ENCODE results near the gene DEDD. TPM values are rescaled to one million over a fixed set of nuclear protein-coding genes. Genes with fewer than 3 reads are reported as not detected.
A peak's percentile ranks its signal among the peaks of the same experiment; 100 is the strongest.
"Not testable (repeated sequence)": the region's sequence is repeated elsewhere in the genome, so short reads cannot be mapped to it uniquely, and the experiment has no call there.

The DEDD gene
- total and polyA plus RNA-seq, 5 donors from 2014 or later, result 39.5 to 46.4 (median 41.5) TPM

DNA sequence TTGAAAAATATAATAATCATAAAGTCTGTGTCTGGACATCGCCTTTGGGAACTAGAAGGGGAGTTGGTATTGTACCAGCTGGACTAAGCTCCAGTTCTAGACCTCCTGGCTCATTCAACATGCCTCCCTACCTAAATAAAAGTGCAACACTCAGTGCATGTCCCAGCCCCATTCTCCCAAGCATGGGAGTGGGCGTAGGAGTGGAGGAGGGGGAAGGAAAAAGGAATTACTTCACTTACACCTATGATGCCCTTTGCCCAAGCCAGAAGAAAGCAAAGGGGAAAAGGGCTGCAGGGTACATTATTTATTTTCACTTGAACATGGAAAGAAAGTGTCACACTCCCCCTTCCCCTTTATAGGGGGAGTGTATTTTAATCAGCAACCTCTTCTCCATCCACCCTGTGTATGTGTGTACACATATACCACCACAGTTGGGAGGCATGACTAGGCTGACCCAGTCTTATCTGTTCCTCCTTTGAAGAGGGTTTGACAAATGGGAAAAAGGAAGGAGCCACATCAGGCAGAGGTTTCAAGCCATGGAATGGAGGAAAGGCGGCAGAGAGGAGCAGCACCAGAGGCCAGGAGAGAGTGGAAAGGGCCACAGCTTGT, 11.3 kb downstream of the DEDD start:
- H3K4me1 ChIP-seq (ENCODE audit: control insufficient read depth, insufficient read depth, low read length, poor library complexity, severe bottlenecking), result peaks cover 36% of the 10 kb centered on the region
- Mint-ChIP-seq H3K27me3 (peaks cover 8% of the 10 kb centered on the region), H3K4me1 (peaks cover 14 to 54% (median 27%) of the 10 kb centered on the region in 4 donors), H3K4me3 (peak overlapping the region in 2 of 4 donors; percentile 45 to 75), H3K27ac (peak overlapping the region in 1 of 3 donors; percentile 62), H3K36me3 (peaks cover 26% of the 10 kb centered on the region), H3K9me3 (no peaks in the 10 kb centered on the region)
- H3K27ac ChIP-seq (ENCODE audit: insufficient read depth, low read length, poor library complexity, severe bottlenecking), result no peak overlapping the region
- no peaks in the 10 kb centered on the region for H3K27me3 ChIP-seq (ENCODE audit: control insufficient read depth, insufficient read depth, low read length)
- H3K9me3 ChIP-seq (ENCODE audit: control insufficient read depth in 2 of 2, low read length in 2 of 2), result no peaks in the 10 kb centered on the region
- ATAC-seq (ENCODE audit: low read depth in 2 of 2) (no peak), DNase-seq (no peak)
- peaks cover 54% of the 10 kb centered on the region for H3K36me3 ChIP-seq (ENCODE audit: control insufficient read depth, insufficient read depth, low read length)
- H3K4me3 ChIP-seq (ENCODE audit: low read depth, low read length), result no peak overlapping the region

DNA sequence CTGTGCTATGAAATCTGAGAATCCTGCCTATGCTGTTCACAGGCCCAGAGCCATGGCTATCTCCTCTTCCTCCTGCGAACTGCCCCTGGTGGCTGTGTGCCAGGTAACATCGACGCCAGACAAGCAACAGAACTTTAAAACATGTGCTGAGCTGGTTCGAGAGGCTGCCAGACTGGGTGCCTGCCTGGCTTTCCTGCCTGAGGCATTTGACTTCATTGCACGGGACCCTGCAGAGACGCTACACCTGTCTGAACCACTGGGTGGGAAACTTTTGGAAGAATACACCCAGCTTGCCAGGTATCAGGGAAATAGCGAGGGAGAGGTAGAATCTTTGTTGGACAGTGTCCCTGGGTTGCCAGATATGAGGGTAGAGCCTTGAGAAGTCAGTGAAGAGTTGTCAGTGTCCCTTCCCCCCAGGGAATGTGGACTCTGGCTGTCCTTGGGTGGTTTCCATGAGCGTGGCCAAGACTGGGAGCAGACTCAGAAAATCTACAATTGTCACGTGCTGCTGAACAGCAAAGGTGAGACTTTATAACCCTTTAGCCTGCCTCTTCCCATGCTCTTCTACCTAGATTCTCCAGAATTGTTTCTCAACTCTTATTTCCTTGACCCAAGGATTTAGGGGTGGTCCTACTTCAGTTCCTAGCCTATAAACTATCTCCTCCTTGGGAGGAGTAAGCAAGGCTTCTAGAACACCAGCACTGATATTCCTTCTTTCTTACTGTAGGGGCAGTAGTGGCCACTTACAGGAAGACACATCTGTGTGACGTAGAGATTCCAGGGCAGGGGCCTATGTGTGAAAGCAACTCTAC, 13.2 kb downstream of the DEDD start:
- Histone ChIP-seq H3K36me3 (ENCODE audit: control insufficient read depth, insufficient read depth, low read length) (peaks cover 41% of the 10 kb centered on the region), H3K4me1 (ENCODE audit: control insufficient read depth, insufficient read depth, low read length, poor library complexity, severe bottlenecking) (peaks cover 51% of the 10 kb centered on the region), H3K27ac (ENCODE audit: insufficient read depth, low read length, poor library complexity, severe bottlenecking) (peak overlapping the region; percentile 91), H3K9me3 (ENCODE audit: control insufficient read depth in 2 of 2, low read length in 2 of 2) (no peaks in the 10 kb centered on the region), H3K27me3 (ENCODE audit: control insufficient read depth, insufficient read depth, low read length) (no peaks in the 10 kb centered on the region), H3K4me3 (ENCODE audit: low read depth, low read length) (peak overlapping the region; percentile 93)
- DNase-seq (peak; percentile 45 to 81 (median 72)), ATAC-seq (ENCODE audit: low read depth in 2 of 2) (peak; percentile 67 to 69)
- Mint-ChIP-seq H3K36me3 (peaks cover 22% of the 10 kb centered on the region), H3K9me3 (no peaks in the 10 kb centered on the region), H3K27me3 (peaks cover 8% of the 10 kb centered on the region), H3K4me1 (peaks cover 15 to 65% (median 36%) of the 10 kb centered on the region in 4 donors), H3K4me3 (peak overlapping the region; percentile 85 to 97 (median 96)), H3K27ac (peak overlapping the region; percentile 72 to 95 (median 92))

- peak within 1 kb of the TSS; percentile 85 to 97 (median 96) for H3K4me3 Mint-ChIP-seq
- H3K9me3 Mint-ChIP-seq, result no peaks in the 10 kb centered on the region
- H3K4me1 Mint-ChIP-seq, result peaks cover 22 to 78% (median 47%) of the 10 kb centered on the region in 4 donors
- Histone ChIP-seq H3K4me3 (ENCODE audit: low read depth, low read length) (peak within 1 kb of the TSS; percentile 93), H3K36me3 (ENCODE audit: control insufficient read depth, insufficient read depth, low read length) (peaks cover 30% of the 10 kb centered on the region), H3K9me3 (ENCODE audit: control insufficient read depth in 2 of 2, low read length in 2 of 2) (no peaks in the 10 kb centered on the region), H3K27me3 (ENCODE audit: control insufficient read depth, insufficient read depth, low read length) (no peaks in the 10 kb centered on the region), H3K4me1 (ENCODE audit: control insufficient read depth, insufficient read depth, low read length, poor library complexity, severe bottlenecking) (peaks cover 61% of the 10 kb centered on the region), H3K27ac (ENCODE audit: insufficient read depth, low read length, poor library complexity, severe bottlenecking) (peak within 1 kb of the TSS; percentile 91)
- H3K27ac Mint-ChIP-seq, result peak within 1 kb of the TSS; percentile 92 to 96 (median 95)
- H3K36me3 Mint-ChIP-seq, result peaks cover 15% of the 10 kb centered on the region
- DNase-seq (peak; percentile 82 to 91 (median 87)), ATAC-seq (ENCODE audit: low read depth in 2 of 2) (peak; percentile 77 to 79)
- peaks cover 8% of the 10 kb centered on the region for H3K27me3 Mint-ChIP-seq
Observed at GRCh38 chr1:161117759-161118581, 14.5 kb downstream of the DEDD start, which contains the start of the genes NIT1 and PFDN2. NIT1 (plus strand) TSS chr1:161118105; CDS start chr1:161118177, 72 bp downstream. PFDN2 (minus strand) TSS chr1:161118037; CDS start chr1:161118026, 11 bp downstream.

DNA sequence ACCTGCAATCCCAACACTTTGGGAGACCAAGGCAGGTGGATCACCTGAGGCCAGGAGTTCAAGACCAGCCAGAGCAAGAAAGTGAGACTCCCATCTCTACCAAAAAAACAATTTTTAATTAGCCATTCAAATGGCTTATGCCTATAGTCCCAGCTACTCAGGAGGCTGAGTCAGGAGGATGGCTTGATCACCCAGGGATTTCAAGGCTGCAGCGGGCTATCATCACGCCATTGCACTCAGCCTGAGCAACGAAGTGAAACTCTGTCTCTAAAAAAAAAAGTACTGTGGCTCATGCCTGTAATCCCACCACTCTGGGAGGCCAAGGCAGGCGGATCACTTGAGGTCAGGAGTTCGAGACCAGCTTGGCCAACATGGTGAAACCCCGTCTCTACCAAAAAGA, 16.5 kb downstream of the DEDD start:
- not testable (repeated sequence) for ATAC-seq (ENCODE audit: low read depth in 2 of 2); H3K36me3 Mint-ChIP-seq; H3K27ac ChIP-seq (ENCODE audit: insufficient read depth, low read length, poor library complexity, severe bottlenecking); DNase-seq; H3K9me3 Mint-ChIP-seq; H3K9me3 ChIP-seq (ENCODE audit: control insufficient read depth in 2 of 2, low read length in 2 of 2); H3K27me3 Mint-ChIP-seq; H3K27me3 ChIP-seq (ENCODE audit: control insufficient read depth, insufficient read depth, low read length)
- Histone ChIP-seq H3K36me3 (ENCODE audit: control insufficient read depth, insufficient read depth, low read length) (peaks cover 10% of the 10 kb centered on the region), H3K4me3 (ENCODE audit: low read depth, low read length) (peak overlapping the region; percentile 15), H3K4me1 (ENCODE audit: control insufficient read depth, insufficient read depth, low read length, poor library complexity, severe bottlenecking) (peaks cover 65% of the 10 kb centered on the region)
- Mint-ChIP-seq H3K4me3 (peak overlapping the region; percentile 85 to 97 (median 96)), H3K4me1 (peaks cover 33 to 90% (median 58%) of the 10 kb centered on the region in 4 donors), H3K27ac (peak overlapping the region in 2 of 3 donors; percentile 79 to 81)

DNA sequence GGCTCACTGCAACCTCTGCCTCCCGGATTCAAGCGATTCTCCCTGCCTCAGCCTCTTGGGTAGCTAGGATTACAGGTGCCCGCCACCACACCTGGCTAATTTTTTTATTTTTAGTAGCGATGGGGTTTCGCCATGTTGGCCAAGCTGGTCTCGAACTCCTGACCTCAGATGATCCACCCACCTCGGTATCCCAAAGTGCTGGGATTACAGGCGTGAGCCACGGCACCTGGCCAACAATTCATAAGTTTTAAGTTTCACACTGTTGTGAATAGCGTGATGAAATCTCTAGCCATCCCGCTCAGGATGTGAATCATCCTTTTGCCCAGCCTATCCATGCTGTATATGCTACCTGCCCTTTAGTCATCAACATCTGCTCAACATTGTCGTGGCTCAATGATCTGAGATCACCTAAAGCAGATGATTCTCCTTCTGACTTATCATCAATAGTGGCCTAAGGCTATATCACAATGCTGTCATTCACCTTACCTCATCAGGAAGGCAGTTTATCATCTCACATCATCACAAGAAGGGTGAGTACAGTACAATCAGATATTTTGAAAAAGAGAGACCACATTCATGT, 17.2 kb downstream of the DEDD start:
- no peak overlapping the region for H3K27ac ChIP-seq (ENCODE audit: insufficient read depth, low read length, poor library complexity, severe bottlenecking)
- H3K4me1 Mint-ChIP-seq, result peaks cover 34 to 89% (median 57%) of the 10 kb centered on the region in 4 donors
- H3K9me3 ChIP-seq (ENCODE audit: control insufficient read depth in 2 of 2, low read length in 2 of 2), result no peaks in the 10 kb centered on the region
- no peaks in the 10 kb centered on the region for H3K27me3 ChIP-seq (ENCODE audit: control insufficient read depth, insufficient read depth, low read length)
- peak in 1 of 3 donors; percentile 48 for DNase-seq
- no peaks in the 10 kb centered on the region for H3K9me3 Mint-ChIP-seq
- peaks cover 65% of the 10 kb centered on the region for H3K4me1 ChIP-seq (ENCODE audit: control insufficient read depth, insufficient read depth, low read length, poor library complexity, severe bottlenecking)
- H3K36me3 Mint-ChIP-seq, result peaks cover 4% of the 10 kb centered on the region
- peak; percentile 26 to 28 for ATAC-seq (ENCODE audit: low read depth in 2 of 2)
- H3K4me3 ChIP-seq (ENCODE audit: low read depth, low read length), result no peak overlapping the region
- H3K4me3 Mint-ChIP-seq, result peak overlapping the region; percentile 85 to 97 (median 96)
- H3K27me3 Mint-ChIP-seq, result peaks cover 8% of the 10 kb centered on the region
- peaks cover 7% of the 10 kb centered on the region for H3K36me3 ChIP-seq (ENCODE audit: control insufficient read depth, insufficient read depth, low read length)
- H3K27ac Mint-ChIP-seq, result peak overlapping the region in 2 of 3 donors; percentile 42 to 81

DNA sequence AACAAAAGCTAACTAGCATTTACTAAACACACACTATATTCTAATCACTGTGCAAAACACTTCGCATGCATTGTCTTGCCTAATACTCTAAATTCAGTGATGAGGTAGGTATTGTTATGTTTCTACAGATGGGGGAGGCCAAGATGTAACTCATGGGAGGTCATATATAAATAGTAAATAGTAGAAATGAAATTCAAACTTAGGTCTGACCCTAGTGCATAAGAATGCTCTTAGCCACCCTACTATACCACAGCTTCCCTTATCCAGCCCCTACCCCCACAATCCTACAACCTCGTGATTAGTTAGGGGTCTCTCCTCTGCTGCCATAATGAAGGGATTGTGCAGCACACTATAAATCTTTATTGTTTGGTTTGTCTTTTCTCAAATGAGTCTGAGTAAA, 17.9 kb downstream of the DEDD start:
- H3K27me3 ChIP-seq (ENCODE audit: control insufficient read depth, insufficient read depth, low read length), result no peaks in the 10 kb centered on the region
- H3K4me3 ChIP-seq (ENCODE audit: low read depth, low read length), result no peak overlapping the region
- Mint-ChIP-seq H3K36me3 (peaks cover 4% of the 10 kb centered on the region), H3K4me3 (peak overlapping the region in 2 of 4 donors; percentile 8 to 85), H3K9me3 (no peaks in the 10 kb centered on the region), H3K27me3 (peaks cover 8% of the 10 kb centered on the region), H3K4me1 (peaks cover 32 to 82% (median 54%) of the 10 kb centered on the region in 4 donors), H3K27ac (peak overlapping the region in 2 of 3 donors; percentile 17 to 81)
- ATAC-seq (ENCODE audit: low read depth in 2 of 2), result no peak
- DNase-seq, result no peak
- no peaks in the 10 kb centered on the region for H3K9me3 ChIP-seq (ENCODE audit: control insufficient read depth in 2 of 2, low read length in 2 of 2)
- no peak overlapping the region for H3K27ac ChIP-seq (ENCODE audit: insufficient read depth, low read length, poor library complexity, severe bottlenecking)
- peaks cover 58% of the 10 kb centered on the region for H3K4me1 ChIP-seq (ENCODE audit: control insufficient read depth, insufficient read depth, low read length, poor library complexity, severe bottlenecking)
- peaks cover 12% of the 10 kb centered on the region for H3K36me3 ChIP-seq (ENCODE audit: control insufficient read depth, insufficient read depth, low read length)

DNA sequence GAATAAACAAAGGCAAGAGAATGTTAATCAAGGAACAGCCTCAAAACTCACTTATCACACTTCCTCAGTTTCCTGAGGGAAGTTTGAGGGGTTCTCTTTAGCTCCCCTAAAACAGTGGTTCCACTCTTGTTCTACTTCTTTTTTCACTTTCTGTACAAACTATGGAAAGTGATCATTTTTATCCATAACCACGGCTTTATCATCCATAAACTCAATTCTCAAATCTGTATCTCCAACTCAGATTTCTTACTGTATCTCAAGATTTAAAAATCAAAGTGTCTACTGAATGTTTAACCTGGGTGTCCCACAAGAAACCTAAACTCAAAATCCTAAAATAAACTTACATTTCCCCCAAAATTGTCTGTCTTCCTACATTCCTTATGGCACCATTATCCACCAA, 18.6 kb downstream of the DEDD start:
- no peak overlapping the region for H3K4me3 ChIP-seq (ENCODE audit: low read depth, low read length)
- no peak for DNase-seq
- H3K4me3 Mint-ChIP-seq, result peak overlapping the region; percentile 4 to 85 (median 16)

More for the DNA sequence above, 18.6 kb downstream of the DEDD start:
- Histone ChIP-seq H3K27ac (ENCODE audit: insufficient read depth, low read length, poor library complexity, severe bottlenecking) (no peak overlapping the region), H3K27me3 (ENCODE audit: control insufficient read depth, insufficient read depth, low read length) (no peaks in the 10 kb centered on the region), H3K36me3 (ENCODE audit: control insufficient read depth, insufficient read depth, low read length) (peaks cover 17% of the 10 kb centered on the region), H3K9me3 (ENCODE audit: control insufficient read depth in 2 of 2, low read length in 2 of 2) (no peaks in the 10 kb centered on the region), H3K4me1 (ENCODE audit: control insufficient read depth, insufficient read depth, low read length, poor library complexity, severe bottlenecking) (peaks cover 52% of the 10 kb centered on the region)
- Mint-ChIP-seq H3K9me3 (no peaks in the 10 kb centered on the region), H3K27ac (peak overlapping the region in 1 of 3 donors; percentile 81), H3K4me1 (peaks cover 32 to 77% (median 56%) of the 10 kb centered on the region in 4 donors), H3K27me3 (peaks cover 8% of the 10 kb centered on the region), H3K36me3 (peaks cover 4% of the 10 kb centered on the region)
- no peak for ATAC-seq (ENCODE audit: low read depth in 2 of 2)
